DND-41 (cell line): ENCODE data around the gene SPATA46.

Experiments
- ATAC-seq: fragments of 200-7000 bp; cut with Tn5 transposase; 3 replicates; pipeline ENCODE4 v1.9.1; 2021; ENCODE audit warnings: low read depth; ENCODE audit not compliant: insufficient read depth
- DNase-seq: peaks from one replicate; pipeline ENCODE4 v3.0.0-alpha.2; 2020
- H2AFZ ChIP-seq: 2 replicates; pipeline ENCODE4 v1.6.0; 2012; ENCODE audit warnings: low read depth, low read length
- H3K27ac ChIP-seq: 2 replicates; pipeline ENCODE4 v1.5.1; 2012; ENCODE audit warnings: low read length, inconsistent platforms
- H3K27me3 ChIP-seq: fragments of 200-600 bp; sonication (generic); 2 replicates; pipeline ENCODE4 v1.6.0; 2012; ENCODE audit warnings: low read length, mild to moderate bottlenecking, inconsistent platforms; ENCODE audit not compliant: insufficient read depth, poor library complexity
- H3K36me3 ChIP-seq: 2 replicates; pipeline ENCODE4 v1.5.1; 2012; ENCODE audit warnings: low read length, inconsistent platforms; ENCODE audit not compliant: insufficient read depth
- H3K4me1 ChIP-seq: 2 replicates; pipeline ENCODE4 v1.5.1; 2012; ENCODE audit warnings: mild to moderate bottlenecking, low read length; ENCODE audit not compliant: insufficient read depth
- H3K4me2 ChIP-seq: 2 replicates; pipeline ENCODE4 v1.6.0; 2012; ENCODE audit warnings: mild to moderate bottlenecking, moderate library complexity, low read length, inconsistent platforms; ENCODE audit not compliant: insufficient read depth
- H3K4me3 ChIP-seq, 2 experiments: fragments of 200-600 bp in 1 of 2; shearing (Covaris generic) in 1 of 2; 2 replicates each; pipeline ENCODE4 v1.5.1; 2012 to 2016; ENCODE audit warnings: inconsistent platforms in 2 of 2, low read length in 2 of 2, mild to moderate bottlenecking in 2 of 2, low read depth in 1 of 2, moderate library complexity in 1 of 2
- H3K79me2 ChIP-seq: 2 replicates; pipeline ENCODE4 v1.6.0; 2012; ENCODE audit warnings: low read length, inconsistent platforms; ENCODE audit not compliant: insufficient read depth
- H3K9ac ChIP-seq: 2 replicates; pipeline ENCODE4 v1.6.0; 2012; ENCODE audit warnings: low read depth, mild to moderate bottlenecking, inconsistent platforms, low read length, moderate library complexity
- H3K9me3 ChIP-seq: 2 replicates; pipeline ENCODE4 v1.5.1; 2012; ENCODE audit warnings: low read length, moderate library complexity, mild to moderate bottlenecking, inconsistent platforms; ENCODE audit not compliant: insufficient read depth, severe bottlenecking
- H4K20me1 ChIP-seq: 2 replicates; pipeline ENCODE4 v1.6.0; 2012; ENCODE audit warnings: low read length; ENCODE audit not compliant: insufficient read depth
- CTCF ChIP-seq: IDR thresholded peaks from 2 replicates; pipeline ENCODE4 v1.5.1; 2012; ENCODE audit warnings: borderline replicate concordance, low read length, moderate library complexity, mild to moderate bottlenecking; ENCODE audit not compliant: poor library complexity, severe bottlenecking; ENCODE audit errors: extremely low read depth
- EZH2 ChIP-seq: IDR thresholded peaks from 3 replicates; pipeline ENCODE4 v1.6.1; 2012; ENCODE audit warnings: borderline replicate concordance, low read depth, mild to moderate bottlenecking, moderate library complexity, low read length, inconsistent platforms; ENCODE audit not compliant: severe bottlenecking

Gene SPATA46

GRCh38 chr1:162373072-162373427 lies 3.6 kb downstream of the SPATA46 start:
- ATAC-seq (no peak), DNase-seq (no peak)
- H3K27me3 ChIP-seq, result peaks cover 9% of the 10 kb centered on the region
- H3K27ac ChIP-seq, result no peak overlapping the region
- TF ChIP-seq EZH2 (no peak), CTCF (no peak)
- no peak overlapping the region for H3K9ac ChIP-seq
- H3K79me2 ChIP-seq, result no peaks in the 10 kb centered on the region
- no peak overlapping the region for H3K4me2 ChIP-seq
- H3K36me3 ChIP-seq, result no peaks in the 10 kb centered on the region
- no peak overlapping the region for H2AFZ ChIP-seq
- no peaks in the 10 kb centered on the region for H3K9me3 ChIP-seq
- no peak overlapping the region for H3K4me3 ChIP-seq
- H4K20me1 ChIP-seq, result no peaks in the 10 kb centered on the region
- no peaks in the 10 kb centered on the region for H3K4me1 ChIP-seq

- no peak overlapping the region for H3K27ac ChIP-seq
- no peaks in the 10 kb centered on the region for H4K20me1 ChIP-seq
- no peaks in the 10 kb centered on the region for H3K36me3 ChIP-seq
- no peak overlapping the region for H3K4me3 ChIP-seq
- no peaks in the 10 kb centered on the region for H3K4me1 ChIP-seq
- H3K27me3 ChIP-seq, result peaks cover 7% of the 10 kb centered on the region
- DNase-seq, result no peak
- H2AFZ ChIP-seq, result no peak overlapping the region
- H3K79me2 ChIP-seq, result no peaks in the 10 kb centered on the region
- no peak overlapping the region for H3K4me2 ChIP-seq
- no peak for ATAC-seq
- H3K9ac ChIP-seq, result no peak overlapping the region
- TF ChIP-seq EZH2 (no peak), CTCF (no peak)
- no peaks in the 10 kb centered on the region for H3K9me3 ChIP-seq
Measured at GRCh38 chr1:162372159-162373071, 4.2 kb downstream of the SPATA46 start.

GRCh38 chr1:162371611-162372010 lies 5.0 kb downstream of the SPATA46 start:
- Histone ChIP-seq H3K4me2 (no peak overlapping the region), H2AFZ (no peak overlapping the region), H3K79me2 (no peaks in the 10 kb centered on the region)

More at GRCh38 chr1:162371611-162372010, 5.0 kb downstream of the SPATA46 start:
- Histone ChIP-seq H3K36me3 (no peaks in the 10 kb centered on the region), H3K9ac (no peak overlapping the region), H4K20me1 (no peaks in the 10 kb centered on the region), H3K4me1 (no peaks in the 10 kb centered on the region), H3K27me3 (peaks cover 2% of the 10 kb centered on the region), H3K4me3 (no peak overlapping the region), H3K27ac (no peak overlapping the region), H3K9me3 (no peaks in the 10 kb centered on the region)
- no peak for TF ChIP-seq EZH2
- no peak for TF ChIP-seq CTCF
- DNase-seq (no peak), ATAC-seq (no peak)
